Measurements from ENCODE around the gene MS4A4A. TPM values are rescaled to one million over a fixed set of nuclear protein-coding genes. Genes with fewer than 3 reads are reported as not detected.
"Not testable (repeated sequence)": the region's sequence is repeated elsewhere in the genome, so short reads cannot be mapped to it uniquely, and the experiment has no call there.

The MS4A4A gene
- total RNA-seq = 8.8 TPM
- long read RNA-seq, partial matches to known transcripts = 0 of 1 reads
- long read RNA-seq, other reads (novel, unspliced or antisense) = 0 of 1 reads

GRCh38 chr11:60280412-60280811 is at the start of gene MS4A4A:
TSS of gene MS4A4A (plus strand) at chr11:60280666. CDS start at chr11:60280676, 10 bp downstream.
- no peak for DNase-seq (ENCODE audit: low spot score)
- intact Hi-C loops (cut with DNase I) = no loop called here

- no peak for DNase-seq (ENCODE audit: low spot score)
Observed at GRCh38 chr11:60230681-60231080, 49.8 kb upstream of the MS4A4A start.

GRCh38 chr11:60235321-60235720 is 45.1 kb upstream of the MS4A4A start:
- intact Hi-C loops (cut with DNase I) = no loop called here
- no peak for DNase-seq (ENCODE audit: low spot score)

More at GRCh38 chr11:60230681-60231080, 49.8 kb upstream of the MS4A4A start:
- intact Hi-C loops (cut with DNase I) = no loop called here

- intact Hi-C loops (cut with DNase I) = no loop called here
- DNase-seq (ENCODE audit: low spot score) = no peak
Observed at GRCh38 chr11:60240662-60241061, 39.8 kb upstream of the MS4A4A start.

- no peak for DNase-seq (ENCODE audit: low spot score)
- intact Hi-C loops (cut with DNase I) = no loop called here
Observed at GRCh38 chr11:60241786-60242185, 38.7 kb upstream of the MS4A4A start.

- DNase-seq (ENCODE audit: low spot score) = no peak
- intact Hi-C loops (cut with DNase I) = no loop called here
Observed at GRCh38 chr11:60242740-60243239, 37.7 kb upstream of the MS4A4A start, which contains the start of gene MS4A4E. TSS of gene MS4A4E (minus strand) at chr11:60243137. CDS start at chr11:60230055, 13,082 bp downstream.

GRCh38 chr11:60251485-60252212 is 28.8 kb upstream of the MS4A4A start:
- no peak for DNase-seq (ENCODE audit: low spot score)
- intact Hi-C loops (cut with DNase I) = loop anchor here (5.0 kb wide), 1 partner anchor 429 kb away; no protein-coding TSS in a partner anchor

- intact Hi-C loops (cut with DNase I) = loop anchor here (5.0 kb wide), 1 partner anchor 430 kb away; no protein-coding TSS in a partner anchor
Observed at GRCh38 chr11:60252213-60253108, 28.0 kb upstream of the MS4A4A start.

GRCh38 chr11:60257956-60258722 is 22.3 kb upstream of the MS4A4A start:
- intact Hi-C loops (cut with DNase I) = no loop called here
- DNase-seq (ENCODE audit: low spot score) = no peak

More at GRCh38 chr11:60252213-60253108, 28.0 kb upstream of the MS4A4A start:
- DNase-seq (ENCODE audit: low spot score) = no peak

- intact Hi-C loops (cut with DNase I) = no loop called here
Observed at GRCh38 chr11:60261014-60261413, 19.5 kb upstream of the MS4A4A start.

GRCh38 chr11:60263402-60263801 is 17.1 kb upstream of the MS4A4A start:
- no peak for DNase-seq (ENCODE audit: low spot score)

More at GRCh38 chr11:60261014-60261413, 19.5 kb upstream of the MS4A4A start:
- DNase-seq (ENCODE audit: low spot score) = no peak

GRCh38 chr11:60264644-60265043 is 15.8 kb upstream of the MS4A4A start:
- intact Hi-C loops (cut with DNase I) = no loop called here
- no peak for DNase-seq (ENCODE audit: low spot score)

More at GRCh38 chr11:60263402-60263801, 17.1 kb upstream of the MS4A4A start:
- intact Hi-C loops (cut with DNase I) = no loop called here

- intact Hi-C loops (cut with DNase I) = no loop called here
- no peak for DNase-seq (ENCODE audit: low spot score)
Observed at GRCh38 chr11:60265373-60266214, 14.9 kb upstream of the MS4A4A start.

GRCh38 chr11:60274416-60274815 is 6.0 kb upstream of the MS4A4A start:
- DNase-seq (ENCODE audit: low spot score) = no peak
- intact Hi-C loops (cut with DNase I) = no loop called here

GRCh38 chr11:60281485-60281884 is 1.0 kb downstream of the MS4A4A start:
- DNase-seq (ENCODE audit: low spot score) = no peak
- intact Hi-C loops (cut with DNase I) = no loop called here

- intact Hi-C loops (cut with DNase I) = no loop called here
- DNase-seq (ENCODE audit: low spot score) = no peak
Observed at GRCh38 chr11:60282286-60282685, 1.8 kb downstream of the MS4A4A start.

GRCh38 chr11:60285411-60286126 is 5.1 kb downstream of the MS4A4A start:
- DNase-seq (ENCODE audit: low spot score); intact Hi-C loops (cut with DNase I): not testable (repeated sequence)

GRCh38 chr11:60288531-60288930 is 8.1 kb downstream of the MS4A4A start:
- no peak for DNase-seq (ENCODE audit: low spot score)
- intact Hi-C loops (cut with DNase I) = no loop called here

Data from cardiac septum (tissue), 1 donor.